COLO829 (cell line): ENCODE results near the gene RABL3.
"Not testable (repeated sequence)": the region's sequence is repeated elsewhere in the genome, so short reads cannot be mapped to it uniquely, and the experiment has no call there.

Experiments
- DNase-seq: peaks from one replicate; pipeline ENCODE4 v3.0.0; 2012; ENCODE audit warnings: low spot score

RABL3 gene

DNA sequence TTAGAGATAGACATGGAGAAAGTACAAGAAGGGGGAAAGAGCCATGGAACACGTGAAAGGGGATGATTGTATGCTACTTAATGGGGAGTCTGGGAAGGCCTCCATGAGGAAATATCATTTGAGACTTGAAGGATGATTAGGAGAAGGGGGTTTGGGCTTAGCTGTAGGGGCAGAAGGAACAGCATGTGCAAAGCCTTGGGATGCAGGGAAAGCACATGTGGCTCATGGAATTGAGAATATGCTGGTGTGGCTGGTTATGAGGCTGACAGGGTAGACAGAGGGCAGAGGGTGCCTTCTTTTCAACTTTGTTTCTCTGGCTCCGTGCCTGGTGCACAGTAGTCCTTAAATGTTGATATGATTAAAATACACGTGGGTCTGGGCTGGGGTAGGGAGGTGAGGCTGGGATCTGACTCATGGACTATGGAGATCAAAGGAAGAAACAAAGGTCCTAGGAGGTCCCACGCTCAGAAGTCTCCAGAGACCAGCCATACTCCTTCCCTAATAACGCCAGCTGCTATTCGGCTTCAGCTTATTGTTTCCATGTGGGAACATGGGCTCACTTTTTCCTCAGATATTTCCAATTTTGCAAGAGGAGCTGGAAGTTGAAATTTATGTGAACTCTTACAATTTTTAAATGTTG lies 1.4 kb upstream of the RABL3 start:
- DNase-seq: no peak

DNA sequence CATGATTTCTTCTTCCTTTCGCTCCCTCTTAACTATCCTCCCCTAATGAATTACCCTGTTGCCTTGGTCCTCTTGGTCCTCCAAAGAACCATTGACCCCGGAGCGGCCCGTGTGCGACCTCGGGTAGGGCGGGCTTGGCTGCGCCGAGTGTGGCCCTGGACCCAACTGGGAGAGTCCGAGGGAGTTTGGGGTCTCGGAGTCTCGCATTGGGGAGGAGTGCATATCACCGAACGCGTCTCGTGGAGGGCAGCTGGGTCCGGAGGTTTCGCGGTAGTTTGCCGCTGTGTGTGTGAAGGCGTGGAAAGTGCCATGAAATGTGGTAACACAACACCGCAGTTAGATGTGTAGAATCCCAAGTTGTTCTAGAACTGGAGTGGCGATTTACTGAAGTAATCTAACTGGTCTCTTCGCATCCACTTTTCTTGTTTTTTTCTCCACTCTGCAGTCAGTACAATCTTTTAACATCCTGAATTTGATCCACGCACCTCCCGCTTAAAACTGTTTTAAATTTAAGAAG lies 591 bp upstream of the RABL3 start:
- no peak for DNase-seq

DNA sequence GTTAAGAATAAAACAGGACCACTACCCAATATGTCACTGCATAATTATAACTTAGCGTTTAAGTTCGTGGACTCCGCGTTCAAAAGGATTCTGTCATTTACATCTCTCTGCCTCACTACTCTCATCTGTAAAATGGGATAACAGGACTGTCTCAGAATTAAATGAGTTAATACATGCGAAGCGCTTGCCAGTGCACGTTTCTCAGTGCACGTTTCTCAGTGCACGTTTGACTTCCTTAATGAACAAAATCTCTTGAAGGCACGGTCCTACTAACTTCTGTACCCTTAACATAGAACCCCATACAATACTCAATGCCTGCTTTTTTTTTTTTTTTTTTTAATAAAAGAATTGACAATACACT lies 499 bp downstream of the RABL3 start:
- no peak for DNase-seq

DNA sequence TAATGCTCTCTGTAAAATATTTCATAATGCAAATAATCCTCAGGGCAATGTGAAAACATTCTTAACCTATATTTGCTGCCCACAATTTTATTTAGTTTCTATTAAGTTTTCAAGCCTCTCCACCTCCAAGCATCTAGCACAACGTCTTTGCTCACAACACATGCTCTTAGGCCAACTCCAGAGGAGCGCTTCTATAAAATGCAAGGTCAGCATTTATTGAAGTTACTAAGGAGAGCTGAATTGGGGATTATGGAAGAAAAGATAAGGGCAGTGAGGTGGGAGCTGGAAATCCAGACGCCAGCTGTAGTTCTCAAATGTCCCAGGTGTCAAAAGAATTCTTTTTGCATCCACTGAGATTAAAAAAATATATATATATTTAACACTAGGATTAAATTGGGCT lies 996 bp downstream of the RABL3 start:
- DNase-seq: no peak

DNA sequence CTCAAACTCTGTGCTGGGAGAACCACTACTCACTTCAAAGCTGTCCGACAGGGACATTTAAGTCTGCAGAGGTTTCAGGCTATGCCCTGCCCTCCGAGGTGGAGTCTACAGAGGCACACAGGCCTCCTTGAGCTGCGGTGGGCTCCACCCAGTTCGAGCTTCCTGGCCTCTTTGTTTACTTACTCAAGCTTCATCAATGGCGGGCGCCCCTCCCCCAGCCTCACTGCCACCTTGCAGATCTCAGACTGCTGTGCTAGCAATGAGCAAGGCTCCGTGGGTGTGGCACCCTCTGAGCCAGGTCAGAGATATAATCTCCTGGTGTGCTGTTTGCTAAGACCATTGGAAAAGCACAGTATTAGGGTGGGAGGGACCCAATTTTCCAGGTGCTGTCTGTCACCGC lies 4.3 kb downstream of the RABL3 start:
- DNase-seq: not testable (repeated sequence)

DNA sequence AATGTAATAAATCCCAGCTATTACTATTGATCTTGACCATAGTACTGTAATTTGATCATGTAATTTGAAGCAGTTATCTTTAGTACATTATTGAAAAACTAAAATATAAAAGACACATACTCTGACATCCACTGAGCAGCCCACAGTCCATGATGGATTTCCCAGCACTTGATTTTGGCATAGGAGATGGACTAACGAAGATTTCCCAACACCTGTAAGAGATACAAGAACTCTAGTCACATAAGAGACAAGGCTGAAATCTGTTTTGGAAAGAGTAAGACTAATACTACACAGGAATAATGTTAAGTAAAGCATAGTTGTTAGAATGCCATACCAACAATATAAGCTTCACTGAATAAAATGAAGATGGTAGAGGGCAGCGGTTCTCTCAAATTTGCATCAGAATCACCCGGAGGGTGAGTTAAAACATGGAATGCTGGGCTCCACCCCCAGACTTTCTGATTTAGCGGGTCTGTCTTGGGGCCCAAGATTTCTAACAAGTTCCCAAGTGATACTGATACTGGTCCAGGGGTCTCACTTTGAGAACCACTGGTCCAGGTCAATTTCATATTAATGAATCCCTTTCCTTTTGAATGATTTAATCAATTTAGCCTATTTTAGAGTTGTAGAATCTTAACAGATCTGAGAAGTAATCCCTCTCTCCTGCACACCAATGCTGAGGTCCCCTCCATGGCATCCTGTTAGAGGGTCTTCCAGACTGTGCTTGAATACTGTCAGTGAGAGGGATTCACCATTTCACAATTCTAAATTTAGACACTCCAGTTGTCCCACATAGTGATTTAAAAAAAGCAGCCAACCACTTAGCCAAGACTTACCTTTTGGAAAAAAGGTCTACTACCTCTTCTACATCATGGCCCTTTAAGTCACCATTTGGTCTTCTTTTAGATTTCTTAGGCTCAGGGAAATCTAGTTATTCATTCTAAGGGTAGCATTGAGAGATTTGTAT lies 11.5 kb downstream of the RABL3 start:
- no peak for DNase-seq

DNA sequence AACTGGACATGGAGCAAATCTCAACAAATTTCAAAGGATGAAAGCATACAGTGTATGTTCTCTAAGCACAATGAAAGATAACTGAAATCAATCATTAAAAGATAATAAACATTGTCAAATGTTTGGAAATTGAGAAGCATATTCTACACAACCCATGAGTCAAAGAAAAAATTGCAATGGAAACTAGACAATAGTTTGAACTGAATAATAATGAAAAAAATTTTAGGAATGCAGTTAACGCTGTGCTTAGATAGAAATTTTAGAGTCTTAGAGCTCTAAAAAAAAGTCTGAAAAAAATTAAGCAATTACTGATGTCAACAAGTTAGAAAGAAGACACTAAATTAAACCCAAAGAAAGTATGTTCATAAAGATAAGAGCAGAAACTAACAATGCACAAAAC lies 15.5 kb downstream of the RABL3 start:
- DNase-seq: no peak

DNA sequence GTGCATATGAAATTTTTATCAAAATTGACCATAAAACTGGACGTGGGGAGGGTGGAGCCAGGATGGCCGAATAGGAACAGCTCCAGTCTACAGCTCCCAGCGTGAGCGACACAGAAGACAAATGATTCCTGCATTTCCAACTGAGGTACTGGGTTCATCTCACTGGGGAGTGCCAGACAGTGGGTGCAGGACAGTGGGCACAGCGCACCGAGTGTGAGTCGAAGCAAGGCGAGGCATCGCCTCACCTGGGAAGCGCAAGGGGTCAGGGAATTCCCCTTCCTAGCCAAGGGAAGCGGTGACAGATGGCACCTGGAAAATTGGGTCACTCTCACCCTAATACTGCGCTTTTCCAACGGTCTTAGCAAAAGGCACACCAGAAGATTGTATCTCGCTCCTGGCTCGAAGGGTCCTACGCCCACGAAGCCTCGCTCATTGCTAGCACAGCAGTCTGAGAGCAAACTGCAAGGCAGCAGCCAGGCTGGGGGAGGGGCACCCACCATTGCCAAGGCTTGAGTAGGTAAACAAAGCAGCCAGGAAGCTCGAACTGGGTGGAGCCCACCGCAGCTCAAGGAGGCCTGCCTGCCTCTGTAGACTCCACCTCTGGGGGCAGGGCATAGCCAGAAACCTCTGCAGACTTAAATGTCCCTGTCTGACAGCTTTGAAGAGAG lies 23.0 kb downstream of the RABL3 start:
- DNase-seq: not testable (repeated sequence)

DNA sequence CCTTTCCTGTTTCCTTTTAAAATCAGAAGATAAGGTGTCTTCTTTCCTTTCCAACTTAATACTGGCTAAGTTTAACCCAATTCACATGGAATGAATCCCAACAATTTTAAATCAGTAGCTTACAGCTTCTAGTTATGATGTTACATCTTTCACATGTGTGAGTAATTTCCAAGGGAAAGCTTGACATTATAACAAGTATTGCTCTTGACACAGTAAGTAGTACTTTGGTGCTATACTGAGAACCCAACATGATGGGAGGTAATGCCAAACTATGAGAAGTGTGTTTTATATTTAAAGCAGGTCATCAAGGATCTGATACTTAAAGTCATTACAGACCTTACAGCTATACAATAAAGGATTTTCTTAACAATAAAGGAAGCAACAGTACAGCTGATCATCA lies 29.1 kb downstream of the RABL3 start:
- DNase-seq: no peak

DNA sequence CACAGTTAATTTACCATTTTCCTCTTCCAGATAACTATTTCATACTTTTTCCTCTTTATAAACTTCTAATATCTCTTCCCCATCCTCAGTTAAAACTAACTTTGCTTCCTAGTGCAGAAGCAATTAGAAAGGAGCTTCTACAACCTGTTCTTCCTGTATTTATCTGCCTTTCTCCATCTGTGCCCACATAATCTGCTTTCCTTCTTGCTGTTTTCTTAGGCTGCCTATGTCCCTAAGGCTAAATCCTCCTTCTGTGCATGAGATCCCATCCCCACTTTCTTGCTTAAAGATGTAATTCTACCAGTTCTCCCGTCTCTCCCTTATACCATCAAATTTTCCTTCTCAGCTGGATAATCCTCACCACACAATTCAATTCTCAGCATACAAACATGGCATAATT lies 31.9 kb downstream of the RABL3 start:
- DNase-seq: no peak

DNA sequence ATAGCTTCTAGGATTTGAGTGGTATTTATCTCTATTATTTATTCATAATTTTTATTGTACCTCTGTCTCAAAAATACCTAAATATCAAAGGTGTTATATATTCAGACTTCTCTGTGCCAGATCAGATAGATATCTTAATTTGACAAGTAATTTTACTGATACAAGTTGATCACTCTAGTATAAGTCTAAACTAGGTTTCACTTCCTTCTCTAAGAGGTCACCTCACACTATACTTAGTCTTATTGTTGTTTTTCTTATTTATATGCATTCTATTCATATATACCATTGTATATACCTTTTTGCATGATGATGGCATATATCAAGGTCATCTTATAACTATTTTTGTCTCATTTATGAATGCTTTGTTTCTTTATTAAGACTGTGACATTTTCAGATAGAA lies 33.9 kb downstream of the RABL3 start:
- DNase-seq: no peak

DNA sequence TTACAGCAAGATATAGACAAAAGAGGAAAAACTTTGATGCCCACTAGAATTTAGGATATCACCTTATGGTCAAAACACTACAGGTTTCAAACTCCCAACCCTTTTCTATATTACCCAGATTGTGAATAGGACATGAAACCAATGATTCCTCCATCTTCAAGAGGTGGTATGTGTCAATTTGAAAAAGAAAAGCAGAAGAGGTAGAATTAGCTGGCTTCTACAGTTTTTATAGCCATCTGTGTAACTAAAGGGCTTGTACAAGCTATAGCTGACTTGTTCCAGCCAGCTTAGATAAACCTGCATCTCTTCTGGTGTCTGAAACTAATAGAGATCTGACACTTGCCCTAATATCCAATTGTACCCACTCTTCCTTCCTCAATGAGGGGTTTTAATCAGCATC lies 35.4 kb downstream of the RABL3 start:
- DNase-seq: no peak

DNA sequence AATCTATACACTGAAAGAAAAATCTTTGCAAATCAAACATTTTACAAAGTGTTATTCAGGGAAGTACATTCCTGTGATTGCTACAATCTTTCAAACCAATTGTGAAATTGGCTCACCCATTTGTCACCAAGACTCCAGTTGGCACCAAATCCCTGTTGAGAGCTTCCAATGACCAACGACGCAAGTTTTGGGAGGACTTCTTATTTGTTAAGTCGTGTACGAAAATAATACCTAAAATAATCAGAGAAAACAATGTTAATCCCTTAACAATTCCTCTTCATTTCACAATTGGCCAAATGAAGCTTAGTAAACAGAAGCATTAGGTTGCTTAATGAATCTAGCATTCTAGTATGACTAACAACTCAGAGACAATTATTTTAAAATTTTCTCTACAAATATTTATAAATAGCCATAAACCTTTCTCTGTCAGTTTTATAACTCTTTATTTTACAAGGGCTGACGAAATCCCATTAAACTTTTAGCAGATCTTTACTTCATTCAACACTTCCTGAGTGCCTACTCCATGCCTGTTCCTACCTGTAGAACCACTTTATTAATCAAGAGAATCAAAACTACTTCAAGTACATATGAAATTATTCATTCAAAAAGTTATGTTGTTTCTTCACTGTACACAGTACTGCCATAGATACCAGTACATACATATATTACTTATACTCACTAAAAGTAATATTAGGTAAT lies 36.3 kb downstream of the RABL3 start:
- no peak for DNase-seq

DNA sequence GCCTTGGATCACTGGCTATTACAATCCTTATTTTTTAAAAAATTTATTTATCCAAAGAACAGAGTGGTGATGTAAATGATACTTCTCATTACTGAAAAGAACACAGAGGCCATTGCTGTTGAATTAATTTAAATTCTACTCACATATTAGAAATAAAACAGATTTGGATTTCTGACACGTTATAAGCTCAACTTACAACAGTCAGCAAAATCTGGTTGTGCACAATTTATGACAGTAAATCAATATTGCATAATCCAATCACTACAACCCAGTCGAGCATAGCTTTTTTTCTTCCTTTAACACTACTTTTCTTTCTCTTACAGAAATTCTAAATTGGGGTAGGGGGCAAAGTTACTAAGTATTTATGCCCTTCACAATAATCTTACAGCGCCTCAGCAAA lies 43.0 kb downstream of the RABL3 start:
- DNase-seq: no peak

DNA sequence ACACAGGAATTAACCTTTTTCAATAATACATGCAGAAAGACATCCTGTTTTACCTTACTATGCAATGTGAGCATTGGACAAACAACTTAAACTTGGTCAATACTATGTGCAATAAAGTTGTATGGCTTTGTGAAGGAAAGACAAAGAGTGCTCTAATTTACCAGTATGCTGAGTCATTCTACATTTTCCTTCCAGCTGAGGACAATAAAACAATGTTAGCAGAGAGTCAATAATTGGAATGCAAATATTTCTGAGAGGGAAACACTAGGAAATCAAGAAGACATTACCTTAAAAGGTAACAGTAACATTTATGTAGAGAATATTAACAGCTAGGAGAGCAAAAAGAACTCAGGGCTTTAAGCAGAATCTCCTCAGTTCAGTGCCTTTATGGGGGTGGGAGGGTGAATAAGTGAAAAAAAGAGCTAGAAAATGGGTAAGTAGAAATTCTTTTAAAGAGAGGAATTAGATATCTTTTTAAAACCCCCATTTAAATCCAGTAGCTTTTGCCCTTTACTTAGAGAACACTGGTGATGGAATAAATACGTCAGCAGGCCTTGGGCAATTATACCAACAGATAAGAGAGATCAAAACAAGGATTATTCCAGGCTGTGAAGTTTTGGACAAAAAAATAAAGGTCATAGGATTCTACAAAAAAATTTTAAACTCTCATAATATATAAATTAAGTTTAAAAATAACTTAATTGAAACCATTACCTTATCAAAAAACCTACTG lies 48.7 kb downstream of the RABL3 start:
- DNase-seq: peak; percentile 25

DNA sequence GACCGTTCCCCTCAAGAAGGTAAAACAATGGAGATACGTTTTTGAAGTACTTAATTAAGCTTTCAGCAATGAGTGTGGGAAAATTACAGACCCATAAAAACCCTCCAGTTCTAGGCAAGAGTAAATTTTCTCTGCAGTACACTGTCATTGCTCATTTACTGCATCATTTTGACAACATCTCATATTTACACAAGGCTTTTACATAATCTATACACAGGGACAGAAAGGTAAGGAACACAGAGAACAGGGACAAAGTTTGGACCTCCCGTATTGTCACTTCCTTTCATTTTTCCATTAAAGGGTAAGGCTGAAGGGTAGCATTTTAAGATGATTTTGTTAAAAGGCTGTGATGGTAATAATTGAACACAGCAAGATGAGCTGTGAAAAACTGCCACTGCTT lies 52.9 kb downstream of the RABL3 start:
- DNase-seq: no peak

DNA sequence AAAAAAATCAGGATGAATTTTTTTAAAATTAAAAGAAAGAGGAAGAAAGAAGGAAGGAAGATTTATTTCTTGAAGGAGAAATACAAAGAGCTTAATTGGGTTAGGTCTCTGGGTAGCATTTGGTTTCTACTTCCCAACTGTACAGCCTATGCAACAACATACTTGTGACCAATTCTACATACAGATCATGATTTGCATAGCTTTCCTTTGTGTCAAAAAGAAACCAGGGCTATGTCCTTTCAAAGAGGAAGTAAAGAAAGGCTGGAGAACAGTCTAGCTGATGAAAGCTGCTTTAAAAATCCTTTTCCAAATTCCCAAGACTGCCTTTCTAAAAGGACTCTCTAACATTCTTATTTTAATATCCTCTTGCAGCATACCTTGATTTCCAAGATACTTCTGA lies 54.2 kb downstream of the RABL3 start:
- DNase-seq: no peak

DNA sequence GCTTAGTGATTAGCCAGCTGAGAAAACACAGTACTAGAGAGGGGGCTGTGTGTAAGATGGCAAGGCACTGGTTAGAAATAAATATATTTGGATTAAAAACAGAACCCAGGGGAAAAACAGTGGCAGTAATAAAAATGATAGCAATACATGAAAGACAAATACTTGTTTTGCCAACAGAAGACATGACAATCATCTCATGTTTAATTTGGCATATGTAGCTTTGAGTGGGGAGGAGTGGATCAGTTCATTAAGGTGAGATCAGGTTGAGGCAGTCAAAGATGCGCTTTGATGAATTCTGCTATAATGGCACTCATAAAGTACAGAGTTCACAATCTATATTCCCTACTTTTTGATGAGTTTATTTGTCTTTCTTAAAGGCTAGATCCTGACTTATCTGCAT lies 56.9 kb downstream of the RABL3 start:
- DNase-seq: no peak

DNA sequence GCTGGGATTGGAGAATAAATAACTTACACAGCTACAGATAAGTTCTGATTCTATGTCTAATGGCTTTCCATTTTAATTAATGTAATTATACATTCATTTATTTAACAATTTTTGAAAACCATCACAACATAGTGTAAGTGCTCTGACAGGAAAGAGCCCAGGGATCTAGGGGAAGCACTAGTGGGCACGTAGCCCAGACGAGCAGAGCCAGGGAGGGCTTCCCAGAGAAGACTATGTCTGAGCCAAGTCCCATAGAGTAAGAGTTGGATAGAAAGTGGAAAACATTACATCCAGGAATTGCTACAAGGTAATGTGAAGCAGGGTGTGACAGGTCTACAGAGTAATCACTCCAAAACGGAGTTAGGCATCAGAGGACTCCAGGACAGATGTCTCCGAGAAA lies 57.4 kb downstream of the RABL3 start:
- DNase-seq: no peak

DNA sequence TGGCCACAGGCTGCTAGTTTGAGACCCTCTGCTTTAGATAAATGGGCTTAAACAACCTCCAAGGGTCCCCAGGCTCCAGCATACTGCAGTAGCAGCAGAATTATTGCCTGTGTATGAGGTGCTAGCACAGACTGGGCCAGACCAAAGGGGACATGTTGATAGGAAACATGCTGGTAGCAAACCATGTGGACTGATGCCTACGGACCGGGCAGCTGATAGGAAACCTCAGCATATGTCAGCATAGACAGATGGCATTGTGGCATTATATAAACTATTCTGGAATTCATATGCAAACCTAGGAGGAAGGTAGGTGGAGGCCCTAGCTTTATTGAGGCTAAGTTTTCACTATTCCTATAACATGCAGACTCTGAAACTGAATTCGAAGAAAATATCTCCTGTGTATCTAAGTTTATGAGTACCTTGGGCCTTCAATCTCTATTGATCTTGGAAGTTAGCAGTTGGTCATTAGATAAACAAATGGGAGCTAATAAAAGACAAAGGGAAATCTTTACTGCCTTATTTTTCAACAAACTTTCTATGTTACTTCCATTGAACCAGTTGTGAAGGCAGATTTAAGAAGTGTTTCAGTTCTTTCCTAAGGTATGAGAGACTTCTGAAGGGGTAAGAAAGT lies 58.5 kb downstream of the RABL3 start:
- no peak for DNase-seq

DNA sequence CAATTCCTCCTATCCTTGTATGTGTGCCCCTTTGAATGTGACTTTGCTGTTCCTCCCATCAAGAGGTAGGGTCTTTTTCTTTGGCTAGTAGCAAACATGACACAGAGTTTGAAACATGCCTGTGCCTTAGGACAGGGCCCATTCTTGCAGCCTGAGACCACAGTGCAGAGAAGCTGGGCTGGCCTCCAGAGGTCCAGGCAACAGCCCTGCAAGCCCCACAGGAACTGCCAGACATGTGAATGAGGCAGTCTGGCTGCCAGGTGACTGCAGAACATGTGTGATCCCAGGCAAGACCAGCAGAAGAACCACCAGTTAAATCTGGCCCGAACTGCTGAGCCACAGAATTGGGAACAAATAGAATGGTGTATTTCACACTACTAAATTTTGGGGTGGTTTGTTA lies 59.1 kb downstream of the RABL3 start:
- DNase-seq: no peak
